Ectodermal cell (in vitro differentiated cells): Measurements from ENCODE around the gene GLRX.
"Not testable (repeated sequence)": the region's sequence is repeated elsewhere in the genome, so short reads cannot be mapped to it uniquely, and the experiment has no call there.

Experiments
- H3K27ac ChIP-seq: 2 replicates; pipeline ENCODE4 v1.7.0; 2013; ENCODE audit warnings: mild to moderate bottlenecking, low read depth, low read length; ENCODE audit not compliant: insufficient read depth, poor library complexity, severe bottlenecking
- H3K27me3 ChIP-seq: 2 replicates; pipeline ENCODE4 v1.7.0; 2013; ENCODE audit warnings: mild to moderate bottlenecking, low read length; ENCODE audit not compliant: insufficient read depth, control insufficient read depth, poor library complexity, severe bottlenecking
- H3K36me3 ChIP-seq: one replicate; pipeline ENCODE4 v1.7.0; 2013; ENCODE audit warnings: low read length; ENCODE audit not compliant: control insufficient read depth, insufficient read depth
- H3K4me1 ChIP-seq: one replicate; pipeline ENCODE4 v1.7.0; 2013; ENCODE audit warnings: low read length; ENCODE audit not compliant: control insufficient read depth, insufficient read depth
- H3K4me3 ChIP-seq: 2 replicates; pipeline ENCODE4 v1.7.0; 2013; ENCODE audit warnings: low read depth, low read length, control low read depth; ENCODE audit not compliant: insufficient read depth
- H3K9me3 ChIP-seq: 2 replicates; pipeline ENCODE4 v1.7.0; 2013; ENCODE audit warnings: mild to moderate bottlenecking, low read length, moderate library complexity; ENCODE audit not compliant: control insufficient read depth
- WGBS, 2 experiments: methylation state at CpG; one replicate each; pipeline ENCODE4 v1.1.7; 2013; ENCODE audit warnings: missing lambda C conversion rate in 2 of 2; 5-methylcytosine and 5-hydroxymethylcytosine counted together

Gene GLRX

DNA sequence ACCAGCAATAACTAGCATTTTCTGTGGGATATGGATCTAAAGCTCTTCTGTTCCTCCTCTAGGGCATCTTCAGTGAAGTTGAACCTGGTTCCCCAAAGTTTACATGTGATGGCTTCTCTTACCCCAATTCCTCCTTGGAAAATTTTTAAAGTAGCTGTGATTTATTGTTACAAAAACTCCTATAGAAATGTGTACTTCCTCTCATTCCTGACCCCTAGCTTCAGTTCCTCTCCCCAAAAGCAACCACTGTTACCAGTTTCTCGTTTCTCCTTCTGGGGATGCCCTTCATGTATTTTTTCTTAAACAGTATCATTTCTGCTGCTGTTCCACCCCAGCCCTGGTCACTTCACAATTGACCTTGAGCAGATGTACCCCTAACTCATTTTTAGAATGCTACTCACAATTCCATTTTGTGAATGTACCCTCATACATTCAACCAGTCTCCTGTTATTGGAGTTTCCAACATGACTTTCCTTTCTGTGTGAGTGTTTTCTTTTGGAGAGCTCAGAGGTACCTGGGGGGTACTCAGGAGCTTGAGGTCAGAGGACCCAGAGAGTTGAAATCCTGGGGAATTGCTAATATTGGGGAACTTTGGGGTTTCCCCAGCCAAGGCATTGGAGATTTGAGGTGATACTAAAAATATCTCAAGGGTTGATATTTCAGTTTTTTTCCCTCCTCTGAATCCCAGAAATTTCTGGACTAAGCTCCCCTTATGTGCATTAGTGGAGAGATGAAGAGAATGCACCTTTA lies 18.6 kb upstream of the GLRX start:
- WGBS, 2 experiments: 94% methylated on average over 1 of the region's 1 CpG
- Histone ChIP-seq H3K36me3 (no peaks in the 10 kb centered on the region), H3K4me1 (no peaks in the 10 kb centered on the region), H3K27ac (no peak overlapping the region), H3K4me3 (no peak overlapping the region), H3K27me3 (no peaks in the 10 kb centered on the region), H3K9me3 (no peaks in the 10 kb centered on the region)

DNA sequence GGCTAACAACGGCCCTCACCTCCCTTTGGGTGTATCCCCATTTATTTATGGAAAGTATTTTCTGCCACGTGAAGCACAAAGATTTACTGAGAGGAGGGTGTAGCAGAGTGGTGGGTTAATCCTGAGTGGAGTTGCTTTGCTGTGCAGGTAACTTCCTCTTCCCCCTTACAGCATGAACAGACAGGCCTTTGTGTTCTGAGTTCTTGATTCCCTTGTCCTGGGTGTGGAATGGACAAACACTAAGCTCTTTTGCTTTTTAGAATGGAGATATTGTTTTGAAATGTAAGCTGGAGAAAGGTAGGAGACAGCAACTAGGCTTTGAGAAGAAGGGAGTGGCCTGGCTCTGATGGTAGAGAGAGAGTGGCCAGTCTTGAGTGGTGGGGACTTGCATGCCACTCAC lies 17.1 kb upstream of the GLRX start:
- Histone ChIP-seq H3K27ac (no peak overlapping the region), H3K9me3 (no peaks in the 10 kb centered on the region), H3K36me3 (no peaks in the 10 kb centered on the region), H3K4me3 (no peak overlapping the region), H3K4me1 (no peaks in the 10 kb centered on the region), H3K27me3 (no peaks in the 10 kb centered on the region)
- WGBS, 2 experiments: 93 to 95% methylated on average over 2 of the region's 2 CpGs

DNA sequence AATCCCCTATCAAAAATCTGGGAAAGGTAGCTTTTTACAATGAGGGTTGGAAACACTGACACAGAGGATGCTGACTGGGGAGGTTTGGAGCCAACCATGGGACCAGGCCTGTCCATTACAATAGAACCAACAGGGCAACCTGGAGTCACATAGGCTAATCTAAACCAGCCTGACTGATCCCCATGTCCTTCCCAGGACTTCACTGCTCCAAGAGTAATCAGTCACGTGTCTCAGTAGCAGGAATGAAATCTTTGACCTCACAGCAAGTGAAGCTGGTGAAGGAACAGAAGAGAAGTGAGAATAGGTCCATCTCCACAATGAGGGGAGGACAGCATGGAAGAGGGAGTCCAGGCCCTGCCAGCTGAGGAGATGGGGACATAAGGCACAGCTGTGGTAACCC lies 16.0 kb upstream of the GLRX start:
- H3K4me1 ChIP-seq: no peaks in the 10 kb centered on the region
- H3K27ac ChIP-seq: no peak overlapping the region
- no peaks in the 10 kb centered on the region for H3K36me3 ChIP-seq
- WGBS, 2 experiments: 86 to 97% methylated on average over 1 of the region's 1 CpG
- peaks cover 11% of the 10 kb centered on the region for H3K27me3 ChIP-seq
- no peaks in the 10 kb centered on the region for H3K9me3 ChIP-seq
- H3K4me3 ChIP-seq: no peak overlapping the region

DNA sequence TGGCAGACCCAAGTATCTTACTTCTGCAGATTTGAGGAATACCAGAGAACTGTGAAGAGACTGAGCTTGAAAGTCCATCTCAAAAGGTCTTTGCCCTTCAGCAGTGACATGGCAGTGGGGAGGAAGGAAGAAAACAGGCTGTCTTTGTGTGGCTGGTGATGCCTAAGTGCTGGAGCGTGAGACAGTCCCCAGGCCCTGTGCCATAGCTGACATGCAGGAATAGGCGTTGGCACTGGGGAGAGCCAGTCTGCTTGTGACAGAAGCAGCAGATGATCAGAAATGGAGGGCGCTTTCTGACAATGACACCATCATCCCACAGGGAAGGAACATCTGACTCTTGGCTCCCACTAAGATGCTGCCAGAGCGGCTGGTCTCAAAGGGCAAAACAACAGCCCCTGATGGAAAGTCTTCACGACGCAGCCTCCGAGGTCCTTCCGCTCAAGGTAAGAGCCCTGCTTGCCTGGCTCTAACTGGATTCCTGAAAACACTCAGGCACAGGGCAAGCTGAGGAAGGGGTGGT lies 15.5 kb upstream of the GLRX start:
- H3K4me1 ChIP-seq: no peaks in the 10 kb centered on the region
- H3K27me3 ChIP-seq: peaks cover 11% of the 10 kb centered on the region
- no peak overlapping the region for H3K4me3 ChIP-seq
- no peaks in the 10 kb centered on the region for H3K36me3 ChIP-seq
- no peak overlapping the region for H3K27ac ChIP-seq
- H3K9me3 ChIP-seq: no peaks in the 10 kb centered on the region
- WGBS, 2 experiments: 94 to 95% methylated on average over 8 of the region's 8 CpGs

DNA sequence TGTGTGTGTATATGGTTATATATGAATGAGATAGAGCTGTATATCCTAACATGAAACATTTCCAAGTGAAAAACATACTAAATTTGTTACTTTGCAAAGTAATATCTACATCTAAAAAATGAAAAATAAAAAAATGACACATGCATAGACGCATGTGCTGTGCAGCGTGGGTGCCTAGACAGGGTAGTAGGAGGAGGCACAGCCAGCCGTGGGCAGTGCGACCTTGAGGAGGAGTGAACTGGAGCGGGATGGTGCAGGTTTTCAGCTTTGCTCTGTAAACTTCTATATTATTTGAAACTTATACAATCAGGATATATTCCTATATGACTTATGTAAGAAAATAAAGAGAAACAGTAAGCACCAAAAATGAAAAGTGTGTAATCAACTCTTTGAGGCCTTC lies 15.0 kb upstream of the GLRX start:
- H3K27me3 ChIP-seq: peaks cover 11% of the 10 kb centered on the region
- no peaks in the 10 kb centered on the region for H3K4me1 ChIP-seq
- H3K4me3 ChIP-seq: no peak overlapping the region
- H3K9me3 ChIP-seq: no peaks in the 10 kb centered on the region
- H3K36me3 ChIP-seq: no peaks in the 10 kb centered on the region
- WGBS, 2 experiments: 91 to 100% methylated on average over 5 of the region's 5 CpGs
- no peak overlapping the region for H3K27ac ChIP-seq

DNA sequence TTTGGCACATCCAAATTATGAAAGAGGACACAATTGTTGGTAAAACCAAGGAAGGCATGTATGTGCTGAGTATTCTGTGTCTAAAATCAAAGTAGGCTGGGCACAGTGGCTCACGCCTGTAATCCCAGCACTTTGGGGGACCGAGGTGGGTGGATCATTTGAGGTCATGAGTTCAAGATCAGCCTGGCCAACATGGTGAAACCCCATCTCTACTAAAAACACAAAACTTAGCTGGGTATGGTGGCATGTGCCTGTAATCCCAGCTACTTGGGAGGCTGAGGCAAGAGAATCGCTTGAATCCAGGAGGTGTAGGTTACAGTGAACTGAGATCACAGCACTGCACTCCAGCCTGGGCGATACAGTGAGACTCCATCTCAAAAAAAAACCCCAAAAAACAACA lies 14.4 kb upstream of the GLRX start:
- H3K4me3 ChIP-seq, H3K4me1 ChIP-seq, H3K9me3 ChIP-seq, H3K27ac ChIP-seq, H3K36me3 ChIP-seq: not testable (repeated sequence)
- peaks cover 11% of the 10 kb centered on the region for H3K27me3 ChIP-seq
- WGBS, 2 experiments: 86 to 96% methylated on average over 4 of the region's 4 CpGs

DNA sequence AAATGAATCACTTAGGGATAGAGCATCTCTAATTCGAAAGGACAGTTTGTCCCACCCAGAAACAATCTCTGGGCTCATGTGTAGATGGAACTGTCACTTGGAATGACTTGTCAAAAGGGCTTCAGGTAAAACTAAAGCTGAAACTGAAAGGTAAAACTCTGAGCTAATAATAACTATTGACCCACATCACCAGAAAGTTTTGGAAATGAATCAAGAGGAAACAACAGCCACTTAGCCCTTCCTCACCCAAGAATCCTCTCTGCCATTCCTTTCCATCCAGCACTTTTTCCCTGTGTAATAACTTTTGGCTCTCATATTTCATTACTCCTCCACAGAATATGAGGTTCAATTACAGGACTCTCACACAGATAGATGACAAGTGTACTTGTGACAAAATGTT lies 14.0 kb upstream of the GLRX start:
- no peak overlapping the region for H3K27ac ChIP-seq
- no peaks in the 10 kb centered on the region for H3K9me3 ChIP-seq
- H3K4me3 ChIP-seq: no peak overlapping the region
- 93 to 100% methylated on average over 1 of the region's 1 CpG for WGBS, 2 experiments
- H3K27me3 ChIP-seq: peaks cover 11% of the 10 kb centered on the region
- no peaks in the 10 kb centered on the region for H3K4me1 ChIP-seq
- no peaks in the 10 kb centered on the region for H3K36me3 ChIP-seq

DNA sequence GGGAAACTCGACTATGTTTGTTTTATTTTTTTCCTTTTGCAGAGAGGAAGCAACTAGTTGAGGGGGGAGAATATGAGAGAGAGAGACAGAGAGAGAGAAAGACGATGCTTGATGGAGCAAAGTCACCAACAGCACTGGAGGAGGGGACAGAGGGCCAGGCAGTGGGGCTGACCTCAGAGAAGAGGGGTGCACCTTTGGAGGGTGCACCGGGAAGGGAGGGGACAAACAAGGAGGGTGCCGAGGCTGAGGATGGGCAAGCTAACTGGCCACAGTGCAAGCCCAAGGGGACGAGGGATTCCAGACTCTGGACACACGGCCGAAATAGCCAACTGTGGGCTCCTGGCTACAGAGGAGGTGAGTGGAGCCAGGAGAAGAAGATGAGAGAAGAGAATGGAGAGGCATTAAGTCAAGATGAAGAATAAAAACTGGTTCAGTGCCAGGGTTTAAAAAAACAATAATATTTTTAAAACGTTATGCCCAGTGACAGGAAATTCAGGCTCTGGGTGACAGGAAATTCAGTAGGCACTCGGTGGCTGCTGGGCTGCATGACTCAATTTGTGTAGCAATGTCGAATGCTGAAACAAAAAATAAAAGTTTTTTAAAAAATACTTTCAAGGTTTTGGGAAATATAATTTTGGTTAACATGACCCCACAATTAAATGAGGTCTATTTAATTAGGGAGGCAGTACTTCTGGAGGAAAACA lies 13.3 kb upstream of the GLRX start:
- WGBS, 2 experiments: 89 to 91% methylated on average over 10 of the region's 10 CpGs
- no peak overlapping the region for H3K27ac ChIP-seq

DNA sequence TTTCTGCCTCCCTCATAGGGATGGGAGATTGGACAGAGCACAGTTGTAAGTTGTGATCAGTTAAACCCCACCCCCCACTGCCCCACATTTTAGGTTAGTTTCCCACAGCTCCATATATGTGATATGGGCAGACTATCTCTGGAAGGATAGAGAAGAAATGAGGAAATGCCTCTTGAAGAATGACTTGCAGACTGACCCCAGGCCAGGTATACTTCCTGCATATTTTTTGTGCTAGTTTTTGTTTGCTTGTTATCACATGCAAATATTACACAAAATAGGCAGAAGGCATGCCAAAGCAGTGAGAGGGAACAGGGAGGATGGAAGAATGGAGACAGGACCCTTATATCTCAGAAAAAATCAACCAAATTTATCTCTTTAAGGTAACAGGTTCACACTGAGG lies 10.1 kb upstream of the GLRX start:
- Histone ChIP-seq H3K27me3 (peaks cover 11% of the 10 kb centered on the region), H3K4me3 (no peak overlapping the region), H3K9me3 (no peaks in the 10 kb centered on the region), H3K27ac (no peak overlapping the region), H3K36me3 (no peaks in the 10 kb centered on the region), H3K4me1 (no peaks in the 10 kb centered on the region)

More for the DNA sequence above, 13.3 kb upstream of the GLRX start:
- peaks cover 11% of the 10 kb centered on the region for H3K27me3 ChIP-seq
- H3K4me1 ChIP-seq: no peaks in the 10 kb centered on the region
- no peaks in the 10 kb centered on the region for H3K9me3 ChIP-seq
- no peak overlapping the region for H3K4me3 ChIP-seq
- H3K36me3 ChIP-seq: no peaks in the 10 kb centered on the region

DNA sequence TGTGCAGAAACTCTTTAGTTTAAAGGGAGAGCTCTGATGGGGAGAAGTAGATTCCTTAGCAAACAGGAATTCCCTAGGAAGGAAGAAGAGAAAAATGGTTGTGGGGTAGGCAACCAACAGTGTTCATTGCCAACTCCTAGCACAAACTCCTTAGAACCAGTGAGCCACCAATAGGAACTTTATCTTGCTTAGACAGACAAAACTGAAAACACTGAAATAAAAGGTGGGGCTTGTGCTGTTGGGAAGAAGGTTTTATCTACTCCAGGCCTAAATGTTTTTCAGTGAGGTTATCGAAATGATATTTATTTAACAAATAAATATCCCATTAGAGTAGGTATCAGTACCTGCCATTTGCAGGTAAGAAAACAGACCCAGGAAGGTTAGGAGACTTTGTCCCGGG lies 7.7 kb upstream of the GLRX start:
- Histone ChIP-seq H3K27me3 (peaks cover 11% of the 10 kb centered on the region), H3K4me3 (no peak overlapping the region), H3K27ac (no peak overlapping the region), H3K4me1 (no peaks in the 10 kb centered on the region), H3K9me3 (no peaks in the 10 kb centered on the region), H3K36me3 (no peaks in the 10 kb centered on the region)
- WGBS, 2 experiments: 93 to 97% methylated on average over 1 of the region's 2 CpGs
